ENCODE results near the gene GCK.
"Not testable (repeated sequence)": the region's sequence is repeated elsewhere in the genome, so short reads cannot be mapped to it uniquely, and the experiment has no call there.

The GCK gene

GRCh38 chr7:44201813-44202212, 12.6 kb upstream of the GCK start:
- no peak for DNase-seq (ENCODE audit: low spot score)

DNA sequence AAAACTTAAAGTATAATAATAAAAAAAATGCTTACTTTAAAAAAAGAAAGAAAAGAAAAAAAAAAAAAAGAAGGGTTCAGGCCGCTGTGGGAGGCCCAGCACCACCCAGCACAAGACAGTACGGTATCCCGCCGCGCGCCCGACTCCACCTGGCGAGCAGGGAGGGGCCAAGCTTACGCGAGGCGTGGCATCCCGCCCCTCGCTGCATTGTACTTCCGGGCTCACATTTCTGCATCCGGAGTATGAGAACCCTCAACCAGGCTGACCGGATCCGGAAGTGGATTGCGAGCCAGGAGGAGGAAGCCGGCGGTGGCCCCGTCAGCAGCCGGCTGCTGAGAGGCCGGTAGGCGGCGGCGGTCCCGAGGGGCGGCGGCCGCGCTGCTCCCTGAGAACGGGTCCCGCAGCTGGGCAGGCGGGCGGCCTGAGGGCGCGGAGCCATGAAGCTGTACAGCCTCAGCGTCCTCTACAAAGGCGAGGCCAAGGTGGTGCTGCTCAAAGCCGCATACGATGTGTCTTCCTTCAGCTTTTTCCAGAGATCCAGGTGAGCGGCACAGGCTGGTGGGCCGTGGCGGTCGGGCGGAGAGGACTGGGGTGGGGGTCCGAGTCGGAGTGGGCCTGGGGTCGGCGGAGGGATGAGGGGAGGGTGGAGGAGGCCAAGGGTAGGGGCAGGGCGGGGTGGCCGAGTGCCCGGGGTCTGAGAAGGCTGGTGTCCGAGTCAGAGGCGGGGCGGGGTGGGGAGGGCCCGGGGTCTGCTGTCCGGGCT, 11.6 kb upstream of the GCK start, which contains the start of gene YKT6:
Gene YKT6, plus strand, starts transcription at position 280 of the 763 bp plus-strand sequence. Its CDS starts 158 bp downstream, at position 438.
- DNase-seq (ENCODE audit: low spot score) = peak; percentile 95

DNA sequence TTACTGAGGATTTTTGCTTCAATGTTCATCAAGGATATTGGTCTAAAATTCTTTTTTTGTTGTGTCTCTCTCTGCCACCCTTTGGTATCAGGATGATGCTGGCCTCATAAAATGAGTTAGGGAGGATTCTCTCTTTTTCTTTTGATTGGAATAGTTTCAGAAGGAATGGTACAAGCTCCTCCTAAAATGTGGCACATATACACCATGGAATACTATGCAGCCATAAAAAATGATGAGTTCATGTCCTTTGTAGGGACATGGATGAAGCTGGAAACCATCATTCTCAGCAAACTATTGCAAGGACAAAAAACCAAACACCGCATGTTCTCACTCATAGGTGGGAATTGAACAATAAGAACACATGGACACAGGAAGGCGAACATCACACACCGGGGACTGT, 10.9 kb upstream of the GCK start:
- DNase-seq (ENCODE audit: low spot score) = not testable (repeated sequence)

DNA sequence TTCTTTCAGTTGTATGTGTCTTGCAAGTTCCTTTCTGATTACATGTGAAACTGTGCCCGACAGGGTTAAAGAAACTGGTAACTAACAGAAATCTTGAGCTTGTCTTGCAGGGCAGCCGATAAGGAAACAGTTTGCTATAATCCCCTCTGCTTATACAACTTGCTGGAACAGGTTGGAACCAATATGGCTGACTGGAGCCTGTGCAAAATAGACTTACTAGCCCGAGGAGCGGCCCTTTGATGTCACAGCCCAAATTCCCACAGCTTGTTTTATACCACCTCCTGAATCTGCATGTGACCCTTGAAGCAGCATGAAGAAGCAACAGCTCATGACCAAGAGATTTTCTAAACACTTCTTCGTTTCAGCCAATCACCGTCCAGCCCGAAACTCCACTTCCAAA, 8.2 kb upstream of the GCK start:
- no peak for DNase-seq (ENCODE audit: low spot score)

DNA sequence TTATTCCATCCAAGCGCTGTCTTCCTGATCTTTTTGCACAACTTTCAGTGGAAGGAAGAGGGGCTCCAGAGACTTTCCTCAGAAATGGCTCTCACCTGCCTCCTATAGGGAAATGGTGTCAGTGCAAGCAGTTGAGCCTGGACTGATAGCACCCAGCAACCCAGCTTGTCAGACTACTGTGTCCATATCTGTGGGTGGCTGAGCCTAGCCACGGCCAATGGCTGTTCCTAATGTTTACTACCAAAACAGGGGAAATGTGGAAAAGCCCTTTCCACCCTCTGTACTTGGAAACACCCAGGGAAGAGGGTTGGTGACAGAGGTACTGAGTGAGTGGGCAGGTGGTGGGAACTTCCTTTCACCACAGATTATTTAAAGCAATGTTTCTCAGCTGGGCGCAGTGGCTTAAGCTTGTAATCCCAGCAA, 7.2 kb upstream of the GCK start:
- DNase-seq (ENCODE audit: low spot score) = peak; percentile 74

DNA sequence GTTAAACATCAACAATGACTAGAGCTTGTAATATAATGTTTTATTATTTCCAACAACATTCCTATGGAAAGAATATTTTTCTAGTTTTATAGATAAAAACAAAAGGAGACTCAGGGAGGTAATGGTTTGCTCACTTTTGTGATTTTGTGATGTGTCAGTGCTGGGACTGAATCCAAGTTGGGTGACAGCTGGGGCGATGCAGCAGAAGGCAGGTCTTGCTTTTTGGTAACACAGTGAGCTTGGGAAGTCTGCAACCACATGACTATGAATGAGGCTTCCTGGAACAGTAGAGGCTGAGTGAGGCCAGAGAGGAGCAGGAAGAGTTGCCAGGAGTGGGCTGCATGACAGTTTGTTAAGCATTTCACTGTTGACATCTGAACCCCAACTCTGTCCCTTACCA, 6.7 kb upstream of the GCK start:
- peak; percentile 59 for DNase-seq (ENCODE audit: low spot score)

GRCh38 chr7:44194562-44195145, 5.4 kb upstream of the GCK start:
- no peak for DNase-seq (ENCODE audit: low spot score)

DNA sequence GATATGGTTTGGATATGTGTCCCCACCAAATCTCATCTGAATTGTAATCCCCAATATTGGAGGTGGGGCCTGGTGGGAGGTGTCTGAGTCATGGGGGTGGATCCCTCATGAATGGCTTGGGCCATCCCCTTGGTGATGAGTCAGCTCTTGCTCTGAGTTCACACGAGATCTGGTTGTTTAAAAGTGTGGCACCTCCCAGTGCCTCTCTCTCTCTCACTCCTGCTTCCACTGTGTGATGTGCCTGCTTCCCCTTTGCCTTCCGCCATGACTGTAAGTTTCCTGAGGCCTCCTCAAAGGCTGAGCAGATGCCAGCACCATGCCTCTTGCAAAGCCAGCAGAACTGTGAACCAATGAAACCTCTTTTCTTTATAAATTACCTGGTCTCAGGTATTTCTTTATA, 4.8 kb upstream of the GCK start:
- DNase-seq (ENCODE audit: low spot score) = no peak

GRCh38 chr7:44193011-44193802, 4.0 kb upstream of the GCK start:
- DNase-seq (ENCODE audit: low spot score) = no peak

DNA sequence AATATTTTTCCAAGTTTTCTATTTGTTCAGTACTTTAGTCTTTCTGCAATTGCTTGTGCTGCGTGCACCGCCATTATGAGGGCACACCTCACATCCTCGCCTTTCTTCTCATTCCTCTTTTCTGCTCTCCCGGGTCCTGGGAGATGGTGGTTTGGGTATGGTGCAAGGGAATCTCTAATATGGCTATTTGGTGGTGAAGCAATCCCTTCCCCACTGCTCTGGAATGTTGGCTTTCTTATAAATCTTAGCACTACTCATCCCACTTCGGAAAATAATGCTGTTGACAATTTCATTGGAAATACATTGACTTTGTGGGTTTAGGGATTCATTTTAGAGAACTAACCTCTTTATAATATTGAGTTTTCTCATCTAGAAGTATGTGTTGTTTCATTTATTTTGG, 1.9 kb upstream of the GCK start:
- no peak for DNase-seq (ENCODE audit: low spot score)

GRCh38 chr7:44189993-44190872, 994 bp upstream of the GCK start:
- no peak for DNase-seq (ENCODE audit: low spot score)

DNA sequence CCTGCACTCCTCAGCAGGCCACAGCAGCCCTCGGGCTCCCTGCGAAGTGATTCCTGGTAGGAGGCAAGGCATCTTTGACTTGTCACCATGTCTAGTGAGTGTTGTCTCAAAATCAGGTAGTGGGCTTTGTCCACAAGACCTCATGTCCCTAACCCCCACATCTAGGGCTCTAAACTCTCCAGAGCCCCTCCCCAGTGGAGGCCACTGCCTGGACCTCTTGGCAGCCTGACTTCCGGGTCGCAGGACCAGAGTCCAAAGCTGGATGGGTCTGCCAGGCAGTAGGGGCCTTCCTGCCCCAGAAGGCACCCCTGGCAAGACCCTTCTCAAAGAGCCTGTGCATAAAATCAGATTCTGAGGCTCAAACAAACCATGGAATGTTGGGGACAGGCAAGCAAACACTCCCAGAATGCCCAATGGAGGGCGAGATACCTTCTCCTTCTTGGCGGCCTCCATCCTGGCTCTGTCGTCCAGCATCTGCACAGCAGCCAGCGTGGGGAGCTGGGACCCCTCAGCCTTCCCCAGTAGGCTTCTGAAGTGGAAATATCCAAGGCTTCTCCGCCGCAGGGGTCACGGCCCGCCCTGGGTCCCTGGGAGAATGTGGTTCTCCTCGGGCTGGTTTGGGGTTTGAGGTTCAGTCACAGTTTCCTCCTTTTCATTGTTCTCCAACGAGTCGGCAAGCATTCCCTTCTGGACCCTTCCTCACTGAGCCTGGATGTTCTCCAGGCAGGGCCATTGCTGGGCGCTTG, 586 bp downstream of the GCK start:
- DNase-seq (ENCODE audit: low spot score) = no peak

GRCh38 chr7:44187636-44188416, 1.4 kb downstream of the GCK start:
- DNase-seq (ENCODE audit: low spot score) = peak; percentile 37

DNA sequence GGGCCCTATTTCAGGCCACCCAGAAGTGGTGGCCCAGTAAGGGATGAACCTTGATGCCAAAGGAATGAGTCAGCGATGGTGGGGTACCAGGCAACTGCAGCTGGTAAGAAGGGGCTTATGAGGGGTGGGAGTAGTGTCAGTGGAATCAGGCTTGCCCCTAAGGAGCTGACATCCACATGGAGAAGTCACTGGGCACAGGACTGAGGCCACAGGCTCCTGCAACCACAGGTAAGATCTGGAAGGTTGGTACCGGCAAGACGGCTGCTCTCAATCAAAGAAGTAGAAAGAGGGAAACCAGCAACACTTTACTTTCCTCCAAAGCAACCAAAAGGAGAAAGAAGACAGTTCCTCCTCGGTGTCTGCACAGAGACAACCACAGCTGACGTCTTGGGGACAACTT, 2.5 kb downstream of the GCK start:
- DNase-seq (ENCODE audit: low spot score) = peak; percentile 19

DNA sequence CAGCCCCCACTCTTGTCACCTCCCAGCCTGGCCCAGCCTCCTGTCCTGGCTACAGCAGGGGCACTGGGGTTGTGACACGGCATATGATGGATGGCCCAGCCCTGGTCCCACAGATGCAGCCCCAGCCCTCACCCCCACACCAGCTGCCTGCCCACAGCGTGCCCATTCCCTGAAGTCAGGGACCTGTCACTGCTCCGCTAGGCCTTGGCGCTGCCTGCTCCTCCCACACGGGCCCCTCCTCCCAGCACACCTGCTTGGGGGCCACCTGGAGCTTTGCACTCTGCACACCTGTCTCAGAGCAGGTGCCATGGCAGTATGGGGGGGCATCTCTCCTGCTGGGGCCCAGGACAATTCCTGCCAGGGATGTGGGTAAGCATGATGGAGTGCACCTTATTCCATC, 3.5 kb downstream of the GCK start:
- DNase-seq (ENCODE audit: low spot score) = no peak

DNA sequence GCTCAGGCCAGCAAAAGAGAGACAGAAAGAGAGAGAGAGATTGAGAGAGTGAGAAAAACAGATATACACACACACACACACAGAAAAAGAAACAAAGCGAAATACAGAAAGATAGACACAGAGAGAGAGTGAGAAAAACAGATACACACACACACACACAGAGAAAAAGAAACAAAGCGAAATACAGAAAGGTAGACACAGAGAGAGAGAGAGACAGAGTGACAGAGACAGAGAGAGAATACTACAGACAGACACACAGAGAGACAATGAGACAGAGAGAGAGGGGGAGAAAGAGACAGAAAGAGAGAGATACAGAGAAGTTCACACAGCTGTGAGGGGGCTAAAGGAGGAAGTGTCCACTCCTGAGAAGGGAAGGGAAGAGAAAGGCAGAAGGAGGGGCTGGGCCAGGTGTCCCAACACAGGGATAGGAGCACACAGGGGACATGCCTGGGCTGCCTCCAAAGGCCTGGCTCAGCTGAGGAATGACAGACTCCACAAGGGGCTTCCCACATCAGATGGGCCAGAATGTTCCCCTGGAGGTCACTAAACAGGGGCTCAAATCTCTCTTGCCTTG, 4.3 kb downstream of the GCK start:
- no peak for DNase-seq (ENCODE audit: low spot score)

DNA sequence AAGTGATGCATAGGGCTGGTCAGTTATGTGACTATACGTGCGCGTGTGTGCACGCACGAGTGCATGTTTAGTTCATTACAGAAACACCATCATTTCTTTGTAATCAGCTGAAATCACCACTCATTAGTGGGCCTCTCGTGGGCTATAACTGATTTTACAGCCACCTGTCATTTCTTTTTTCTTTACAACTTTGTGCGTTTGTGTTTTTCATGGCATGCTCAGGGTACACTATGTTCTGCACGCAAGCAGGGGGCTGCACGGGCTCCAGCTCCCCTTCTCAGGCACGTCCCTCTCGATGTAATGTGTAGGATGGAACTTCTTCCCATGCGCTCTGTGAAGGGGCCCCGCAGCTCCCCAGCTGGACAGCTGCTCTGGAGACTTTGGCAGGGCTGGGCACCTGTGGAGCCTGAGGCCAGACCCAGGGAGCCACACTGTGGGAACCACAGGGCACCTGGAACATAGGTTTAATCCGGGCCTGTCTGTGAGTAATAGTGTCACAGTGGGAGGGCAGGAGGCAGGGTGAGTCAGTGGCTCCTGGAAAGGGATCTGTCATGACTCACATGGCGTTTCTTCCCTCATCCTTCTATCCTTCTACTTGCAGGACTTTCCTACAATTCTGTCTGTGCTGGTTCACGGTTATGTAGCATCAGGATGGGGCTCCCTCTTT, 4.9 kb downstream of the GCK start:
- no peak for DNase-seq (ENCODE audit: low spot score)

GRCh38 chr7:44183386-44183785, 5.9 kb downstream of the GCK start:
- no peak for DNase-seq (ENCODE audit: low spot score)

GRCh38 chr7:44182827-44183226, 6.4 kb downstream of the GCK start:
- DNase-seq (ENCODE audit: low spot score) = no peak

GRCh38 chr7:44180631-44181030, 8.6 kb downstream of the GCK start:
- no peak for DNase-seq (ENCODE audit: low spot score)

All from Ammon's horn (tissue), 1 donor.